22Rv1 (cell line): Measurements from ENCODE around the gene SLC6A8.

Experiments used
- ZFX ChIP-seq: fragments of 450-650 bp; IDR thresholded peaks from 2 replicates; pipeline ENCODE4 v1.6.1; 2017; ENCODE audit warnings: antibody characterized with exemption, borderline replicate concordance
- TF ChIP-seq, protein P1 (sequence below): fragments of 450-650 bp; IDR thresholded peaks from 2 replicates; pipeline ENCODE4 v1.5.1; 2017; ENCODE audit warnings: mild to moderate bottlenecking

DNA sequence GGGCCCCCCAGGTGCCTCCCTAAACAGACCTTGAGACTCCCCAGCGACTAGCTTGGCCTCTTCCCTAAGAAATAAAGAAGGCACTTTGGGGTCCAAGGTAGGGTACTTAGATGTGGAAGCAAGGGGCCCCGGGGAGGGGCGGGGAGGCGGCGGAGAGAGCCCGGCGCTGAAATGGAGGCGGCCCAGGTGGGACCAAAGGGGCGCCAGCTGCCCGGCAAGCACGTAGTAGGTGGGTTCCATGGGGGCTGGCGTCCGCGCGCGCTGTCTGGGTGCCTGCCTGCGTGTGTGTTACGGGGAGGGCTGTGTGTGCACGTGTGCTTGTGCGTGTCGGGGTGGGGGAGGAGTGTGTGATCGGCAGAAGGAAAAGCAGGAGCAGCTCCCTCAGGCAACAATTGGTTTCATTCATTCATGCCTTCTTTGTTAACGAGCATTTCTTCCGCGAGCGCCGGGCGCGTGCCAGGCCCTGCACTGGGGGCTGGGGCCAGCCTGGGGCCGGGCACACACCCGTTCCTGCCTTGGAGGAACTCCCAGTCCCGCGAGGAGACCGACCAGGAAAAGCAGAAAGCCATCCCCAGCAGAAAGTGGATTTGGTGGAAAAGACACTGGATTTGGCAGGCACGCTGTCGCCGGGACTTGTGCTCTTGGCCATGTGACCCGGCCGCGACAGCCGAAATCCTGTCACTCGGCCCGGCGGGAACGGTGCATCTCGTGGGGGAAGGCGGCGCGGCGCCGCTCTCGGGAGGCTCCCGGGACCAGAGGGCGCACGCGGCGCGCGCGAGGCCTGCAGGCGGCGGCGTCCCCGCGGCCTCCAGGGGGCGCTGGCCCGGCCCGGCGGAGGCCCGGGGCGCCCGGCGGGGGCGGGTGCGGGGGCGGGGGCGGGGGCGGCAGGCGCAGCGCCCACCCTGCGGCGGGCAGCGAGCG, 44.0 kb upstream of the SLC6A8 start:
- TF ChIP-seq ZFX = no peak
- TF ChIP-seq, protein P1, sequence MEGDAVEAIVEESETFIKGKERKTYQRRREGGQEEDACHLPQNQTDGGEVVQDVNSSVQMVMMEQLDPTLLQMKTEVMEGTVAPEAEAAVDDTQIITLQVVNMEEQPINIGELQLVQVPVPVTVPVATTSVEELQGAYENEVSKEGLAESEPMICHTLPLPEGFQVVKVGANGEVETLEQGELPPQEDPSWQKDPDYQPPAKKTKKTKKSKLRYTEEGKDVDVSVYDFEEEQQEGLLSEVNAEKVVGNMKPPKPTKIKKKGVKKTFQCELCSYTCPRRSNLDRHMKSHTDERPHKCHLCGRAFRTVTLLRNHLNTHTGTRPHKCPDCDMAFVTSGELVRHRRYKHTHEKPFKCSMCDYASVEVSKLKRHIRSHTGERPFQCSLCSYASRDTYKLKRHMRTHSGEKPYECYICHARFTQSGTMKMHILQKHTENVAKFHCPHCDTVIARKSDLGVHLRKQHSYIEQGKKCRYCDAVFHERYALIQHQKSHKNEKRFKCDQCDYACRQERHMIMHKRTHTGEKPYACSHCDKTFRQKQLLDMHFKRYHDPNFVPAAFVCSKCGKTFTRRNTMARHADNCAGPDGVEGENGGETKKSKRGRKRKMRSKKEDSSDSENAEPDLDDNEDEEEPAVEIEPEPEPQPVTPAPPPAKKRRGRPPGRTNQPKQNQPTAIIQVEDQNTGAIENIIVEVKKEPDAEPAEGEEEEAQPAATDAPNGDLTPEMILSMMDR = peak; percentile 58
